HG03575 (cell line): ENCODE measurements around the gene CRB3.
"Not testable (repeated sequence)": the region's sequence is repeated elsewhere in the genome, so short reads cannot be mapped to it uniquely, and the experiment has no call there.

Experiments used
- ATAC-seq: cut with Tn5 transposase; IDR thresholded peaks from one replicate; pipeline ENCODE4 v1.9.1; 2021; ENCODE audit not compliant: unreplicated experiment, insufficient number of reproducible peaks, low FRiP score; ENCODE audit errors: extremely low read depth

CRB3 gene

GRCh38 chr19:6508028-6508771 lies 44.1 kb downstream of the CRB3 start:
- ATAC-seq = not testable (repeated sequence)

- ATAC-seq = no peak
Observed at GRCh38 chr19:6509118-6509971, 45.3 kb downstream of the CRB3 start.

GRCh38 chr19:6510618-6511017 lies 46.5 kb downstream of the CRB3 start:
- no peak for ATAC-seq

GRCh38 chr19:6514089-6514488 lies 50.0 kb downstream of the CRB3 start:
- ATAC-seq = no peak

- no peak for ATAC-seq
Observed at GRCh38 chr19:6514926-6515544, 51.0 kb downstream of the CRB3 start.

GRCh38 chr19:6516018-6516658 lies 52.1 kb downstream of the CRB3 start:
- no peak for ATAC-seq
